Esophagus (tissue), 2 donors: ENCODE measurements around the gene PLOD2. TPM values are rescaled to one million over a fixed set of nuclear protein-coding genes. Genes with fewer than 3 reads are reported as not detected.

Experiments
- H3K27ac ChIP-seq, 2 donors: one replicate each; pipeline ENCODE4 v1.5.1; 2013; ENCODE audit warnings: low read depth in 2 of 2, mild to moderate bottlenecking in 2 of 2, inconsistent platforms in 1 of 2, low read length in 1 of 2, moderate library complexity in 1 of 2
- H3K27me3 ChIP-seq, 2 donors: one replicate each; pipeline ENCODE4 v1.6.1; 2013; ENCODE audit warnings: low read length in 2 of 2, control low read depth in 1 of 2, mild to moderate bottlenecking in 1 of 2; ENCODE audit not compliant: insufficient read depth in 2 of 2, control insufficient read depth in 1 of 2
- H3K36me3 ChIP-seq, 2 donors: one replicate each; pipeline ENCODE4 v1.6.1; 2013; ENCODE audit warnings: low read length in 1 of 2; ENCODE audit not compliant: control insufficient read depth in 2 of 2, insufficient read depth in 2 of 2
- H3K4me1 ChIP-seq, 2 donors: one replicate each; pipeline ENCODE4 v1.6.1; 2013; ENCODE audit warnings: low read length in 1 of 2; ENCODE audit not compliant: control insufficient read depth in 2 of 2, insufficient read depth in 2 of 2
- H3K4me3 ChIP-seq, 2 donors: one replicate each; pipeline ENCODE4 v1.5.1; 2013; ENCODE audit warnings: low read length in 2 of 2, mild to moderate bottlenecking in 2 of 2, low read depth in 1 of 2, moderate library complexity in 1 of 2
- H3K9me3 ChIP-seq, 2 donors: one replicate each; pipeline ENCODE4 v1.6.1; 2013; ENCODE audit warnings: mild to moderate bottlenecking in 2 of 2, low read depth in 1 of 2, low read length in 1 of 2, moderate library complexity in 1 of 2; ENCODE audit not compliant: control insufficient read depth in 2 of 2, insufficient read depth in 1 of 2
- WGBS, 2 donors: extraction: QIAGEN DNeasy Blood & Tissue Kit; methylation state at CpG; one replicate each; pipeline ENCODE4 v1.1.7; 2013; 5-methylcytosine and 5-hydroxymethylcytosine counted together
- polyA plus RNA-seq, 2 donors: library from polyadenylated mRNA; stranded (reverse); fragments of 200-250 nt; gene quantifications; one replicate each; pipeline ENCODE4 v1.2.3, GENCODE V29; 2013
- donor health status: healthy with polysubstance abuse.
- donor health status: Bipolar disorder and iron deficiency.

The PLOD2 gene
- polyA plus RNA-seq, 2 donors, result 13.8 to 15.5 TPM

- Histone ChIP-seq H3K27ac (no peak overlapping the region), H3K4me1 (no peaks in the 10 kb centered on the region), H3K9me3 (no peaks in the 10 kb centered on the region), H3K27me3 (no peaks in the 10 kb centered on the region), H3K36me3 (no peaks in the 10 kb centered on the region), H3K4me3 (no peak overlapping the region)
- 80 to 92% methylated on average over 5 of the region's 5 CpGs for WGBS, 2 donors
Observed at GRCh38 chr3:146131616-146132410, 29.2 kb downstream of the PLOD2 start.

GRCh38 chr3:146130881-146131371 lies 30.1 kb downstream of the PLOD2 start:
- H3K4me3 ChIP-seq, result no peak overlapping the region
- no peaks in the 10 kb centered on the region for H3K9me3 ChIP-seq
- 87 to 93% methylated on average over 2 of the region's 2 CpGs for WGBS, 2 donors
- no peak overlapping the region for H3K27ac ChIP-seq
- H3K36me3 ChIP-seq, result no peaks in the 10 kb centered on the region
- no peaks in the 10 kb centered on the region for H3K27me3 ChIP-seq
- no peaks in the 10 kb centered on the region for H3K4me1 ChIP-seq

GRCh38 chr3:146129750-146130149 lies 31.2 kb downstream of the PLOD2 start:
- Histone ChIP-seq H3K4me3 (no peak overlapping the region), H3K9me3 (no peaks in the 10 kb centered on the region), H3K27me3 (no peaks in the 10 kb centered on the region), H3K4me1 (no peaks in the 10 kb centered on the region), H3K27ac (no peak overlapping the region), H3K36me3 (no peaks in the 10 kb centered on the region)
- WGBS, 2 donors, result 75 to 76% methylated on average over 3 of the region's 3 CpGs

- Histone ChIP-seq H3K27me3 (no peaks in the 10 kb centered on the region), H3K4me3 (no peak overlapping the region), H3K27ac (no peak overlapping the region), H3K9me3 (no peaks in the 10 kb centered on the region), H3K36me3 (no peaks in the 10 kb centered on the region), H3K4me1 (no peaks in the 10 kb centered on the region)
- WGBS, 2 donors, result 77 to 85% methylated on average over 1 of the region's 1 CpG
Observed at GRCh38 chr3:146128939-146129338, 32.0 kb downstream of the PLOD2 start.

- Histone ChIP-seq H3K27me3 (no peaks in the 10 kb centered on the region), H3K9me3 (no peaks in the 10 kb centered on the region), H3K4me1 (no peaks in the 10 kb centered on the region), H3K36me3 (no peaks in the 10 kb centered on the region), H3K27ac (no peak overlapping the region), H3K4me3 (no peak overlapping the region)
- 61 to 74% methylated on average over 1 of the region's 1 CpG for WGBS, 2 donors
Observed at GRCh38 chr3:146128179-146128578, 32.8 kb downstream of the PLOD2 start.

- H3K27ac ChIP-seq, result no peak overlapping the region
- no peaks in the 10 kb centered on the region for H3K9me3 ChIP-seq
- no peak overlapping the region for H3K4me3 ChIP-seq
- no peaks in the 10 kb centered on the region for H3K4me1 ChIP-seq
- H3K27me3 ChIP-seq, result no peaks in the 10 kb centered on the region
- no peaks in the 10 kb centered on the region for H3K36me3 ChIP-seq
Observed at GRCh38 chr3:146125951-146126350, 35.0 kb downstream of the PLOD2 start.

- 61 to 65% methylated on average over 6 of the region's 6 CpGs for WGBS, 2 donors
- Histone ChIP-seq H3K4me3 (no peak overlapping the region), H3K27me3 (no peaks in the 10 kb centered on the region), H3K4me1 (no peaks in the 10 kb centered on the region), H3K9me3 (no peaks in the 10 kb centered on the region), H3K27ac (no peak overlapping the region), H3K36me3 (no peaks in the 10 kb centered on the region)
Observed at GRCh38 chr3:146124126-146124801, 36.7 kb downstream of the PLOD2 start.

- H3K4me3 ChIP-seq, result no peak overlapping the region
- H3K36me3 ChIP-seq, result no peaks in the 10 kb centered on the region
- 82 to 88% methylated on average over 2 of the region's 2 CpGs for WGBS, 2 donors
- no peaks in the 10 kb centered on the region for H3K9me3 ChIP-seq
- no peaks in the 10 kb centered on the region for H3K27me3 ChIP-seq
- H3K4me1 ChIP-seq, result no peaks in the 10 kb centered on the region
- no peak overlapping the region for H3K27ac ChIP-seq
Observed at GRCh38 chr3:146117406-146118285, 43.3 kb downstream of the PLOD2 start.

GRCh38 chr3:146115619-146116018 lies 45.4 kb downstream of the PLOD2 start:
- Histone ChIP-seq H3K4me1 (no peaks in the 10 kb centered on the region), H3K4me3 (no peak overlapping the region), H3K27me3 (no peaks in the 10 kb centered on the region), H3K36me3 (no peaks in the 10 kb centered on the region), H3K27ac (no peak overlapping the region), H3K9me3 (no peaks in the 10 kb centered on the region)
- 74 to 81% methylated on average over 1 of the region's 1 CpG for WGBS, 2 donors
